Stimulated activated naive CD4-positive, alpha-beta T cell treated with Interleukin-2 at 50 U/mL for 16 hours (primary cell): ENCODE data around the gene PTGES.
"Not testable (repeated sequence)": the region's sequence is repeated elsewhere in the genome, so short reads cannot be mapped to it uniquely, and the experiment has no call there.

Experiments
- DNase-seq: peaks from one replicate; lab custom pipeline; 2025; lab: John Stamatoyannopoulos, UW

PTGES gene, protein sequence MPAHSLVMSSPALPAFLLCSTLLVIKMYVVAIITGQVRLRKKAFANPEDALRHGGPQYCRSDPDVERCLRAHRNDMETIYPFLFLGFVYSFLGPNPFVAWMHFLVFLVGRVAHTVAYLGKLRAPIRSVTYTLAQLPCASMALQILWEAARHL

DNA sequence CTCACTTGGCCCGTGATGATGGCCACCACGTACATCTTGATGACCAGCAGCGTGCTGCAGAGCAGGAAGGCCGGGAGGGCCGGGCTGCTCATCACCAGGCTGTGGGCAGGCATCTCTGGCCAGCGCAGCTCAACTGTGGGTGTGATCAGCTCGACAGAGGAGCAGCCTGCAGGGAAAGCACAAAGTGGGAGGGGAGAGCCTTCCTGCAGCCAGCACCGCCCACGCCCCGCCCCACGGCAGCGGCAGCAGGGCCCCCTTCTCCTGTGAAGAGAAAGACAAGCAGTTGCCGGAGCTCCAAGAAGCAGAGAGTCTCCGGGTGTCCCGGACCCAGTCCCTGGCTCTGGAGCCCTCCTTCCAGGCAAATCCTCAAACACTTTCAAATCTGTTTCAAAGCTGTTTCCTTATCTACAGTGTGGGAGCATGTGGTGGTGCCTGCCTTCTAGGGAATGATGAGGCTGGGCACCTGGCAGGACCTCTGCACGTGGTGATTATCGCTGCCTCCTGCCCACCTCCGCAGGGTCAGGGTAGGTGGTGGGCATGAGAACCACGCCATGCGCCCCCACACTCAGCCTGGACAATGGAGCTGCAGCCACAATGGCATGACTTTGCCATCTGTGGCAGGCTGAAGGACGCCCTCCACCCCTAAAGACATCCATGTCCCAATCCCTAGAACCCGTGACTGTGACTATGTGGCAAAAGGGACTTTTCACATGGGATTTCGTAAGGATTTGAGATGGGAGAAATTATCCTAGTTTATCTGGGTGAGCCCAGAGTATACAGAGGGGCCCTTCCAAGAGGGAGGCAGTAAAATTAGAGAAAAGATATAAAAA is at the start of gene PTGES:
Gene PTGES, minus strand, starts transcription at position 143 of the 830 bp plus-strand sequence. Its CDS starts 30 bp downstream, at position 113.
- DNase-seq, result no peak

DNA sequence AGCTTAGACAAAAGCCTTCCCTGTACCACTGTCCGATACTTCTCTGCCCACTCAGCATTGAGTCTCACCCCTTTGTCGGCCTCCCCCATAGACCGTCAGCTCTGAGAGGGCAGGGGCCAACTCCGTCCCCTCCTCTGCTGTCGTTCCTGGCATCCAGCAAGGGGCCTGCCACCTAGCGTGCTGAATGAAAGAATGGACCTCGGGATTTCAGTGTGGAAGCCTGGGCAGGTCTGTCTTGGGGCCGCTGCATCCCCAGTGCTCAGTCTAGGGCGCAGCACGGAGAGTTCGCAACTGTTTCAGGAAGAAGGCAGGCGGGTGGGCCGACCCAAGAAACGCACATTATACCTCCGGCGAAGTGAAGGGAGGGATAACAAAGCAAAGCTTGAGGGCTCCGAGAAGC is 48.7 kb upstream of the PTGES start:
- no peak for DNase-seq

DNA sequence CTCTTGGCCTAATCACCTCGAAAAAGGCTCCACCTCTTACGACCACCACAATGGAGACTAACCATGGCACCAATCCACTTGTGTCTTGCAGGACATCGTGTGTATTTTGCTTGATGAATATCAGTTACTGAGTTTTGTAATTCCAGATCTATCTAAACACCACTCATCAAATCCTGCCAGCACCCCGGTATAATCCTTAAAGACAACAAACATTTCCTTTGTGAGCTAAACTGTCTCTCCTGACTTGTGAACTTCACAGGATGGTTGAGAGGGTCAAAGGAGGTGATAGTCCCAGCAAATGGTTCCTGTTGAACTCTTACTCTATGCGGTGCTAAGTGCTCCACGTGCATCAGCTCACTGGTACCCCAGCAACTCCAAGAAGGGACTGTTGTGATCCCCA is 46.1 kb upstream of the PTGES start:
- DNase-seq, result no peak

DNA sequence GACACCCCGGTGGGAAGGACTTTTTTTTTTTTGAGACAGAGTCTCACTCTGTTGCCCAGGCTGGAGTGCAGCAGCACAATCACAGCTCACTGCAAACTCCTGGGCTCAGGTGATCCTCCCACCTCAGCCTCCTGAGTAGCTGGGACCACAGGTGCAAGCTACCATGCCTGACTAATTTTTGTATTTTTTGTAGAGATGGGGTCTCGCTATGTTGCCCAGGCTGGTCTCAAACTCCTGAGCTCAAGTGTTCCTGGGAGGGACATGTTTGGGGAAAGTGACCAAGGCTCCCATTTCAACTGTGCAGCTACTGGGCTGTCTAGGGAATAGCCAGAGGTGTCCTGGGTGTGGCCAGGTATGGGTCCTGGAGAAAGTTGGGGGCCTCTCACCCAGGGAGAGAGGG is 43.2 kb upstream of the PTGES start:
- DNase-seq, result not testable (repeated sequence)

DNA sequence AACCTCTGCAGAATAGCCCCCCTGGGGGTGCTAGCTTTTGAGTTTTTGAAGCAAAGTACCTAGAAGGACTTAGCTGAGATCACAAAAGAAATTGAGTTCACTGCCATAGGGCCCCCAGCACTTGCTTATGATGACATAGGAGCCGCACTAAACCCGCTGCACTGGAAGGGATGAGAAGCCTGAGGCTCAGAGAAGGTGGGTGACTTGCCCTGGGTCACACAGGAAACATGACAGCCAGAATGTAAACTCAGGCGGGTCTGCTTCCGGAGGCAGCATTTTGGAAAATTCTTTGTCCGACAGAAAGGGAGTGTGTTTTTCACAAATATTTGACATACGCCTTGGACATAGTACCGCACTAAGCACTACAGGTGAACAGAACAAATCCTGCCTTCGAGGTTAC is 41.7 kb upstream of the PTGES start:
- no peak for DNase-seq

DNA sequence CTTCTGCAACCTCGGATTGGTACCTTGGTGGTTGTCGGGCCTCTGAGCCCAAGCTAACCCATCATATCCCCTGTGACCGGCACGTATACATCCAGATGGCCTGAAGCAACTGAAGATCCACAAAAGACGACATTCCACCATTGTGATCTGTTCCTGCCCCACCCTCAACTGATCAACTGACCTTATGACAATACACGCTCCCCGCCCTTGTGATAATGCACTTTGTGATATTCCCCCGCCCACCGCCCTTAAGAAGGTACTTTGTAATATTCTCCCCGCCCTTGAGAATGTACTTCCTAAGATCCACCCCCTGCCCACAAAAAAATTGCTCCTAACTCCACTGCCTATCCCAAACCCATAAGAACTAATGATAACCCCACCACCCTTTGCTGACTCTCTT is 33.6 kb upstream of the PTGES start:
- no peak for DNase-seq

DNA sequence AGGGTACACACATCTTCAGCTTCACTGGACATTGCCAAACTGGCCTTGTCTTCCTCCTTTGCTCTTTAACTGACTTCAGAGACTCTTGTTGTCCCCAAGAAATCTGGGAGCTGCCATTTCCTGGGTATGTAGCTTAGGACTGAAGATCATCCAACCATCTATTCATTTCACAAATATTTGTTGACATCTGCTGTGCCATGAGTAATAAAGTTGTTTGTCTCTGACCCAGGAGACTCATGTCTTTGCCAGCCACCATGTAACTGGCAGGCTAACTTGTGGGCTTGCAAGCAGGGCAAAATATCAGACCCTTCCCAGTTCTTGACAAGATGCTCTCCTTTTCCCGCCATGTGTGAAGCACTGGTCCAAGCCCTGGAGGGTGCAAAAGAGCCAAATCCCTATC is 33.0 kb upstream of the PTGES start:
- no peak for DNase-seq

DNA sequence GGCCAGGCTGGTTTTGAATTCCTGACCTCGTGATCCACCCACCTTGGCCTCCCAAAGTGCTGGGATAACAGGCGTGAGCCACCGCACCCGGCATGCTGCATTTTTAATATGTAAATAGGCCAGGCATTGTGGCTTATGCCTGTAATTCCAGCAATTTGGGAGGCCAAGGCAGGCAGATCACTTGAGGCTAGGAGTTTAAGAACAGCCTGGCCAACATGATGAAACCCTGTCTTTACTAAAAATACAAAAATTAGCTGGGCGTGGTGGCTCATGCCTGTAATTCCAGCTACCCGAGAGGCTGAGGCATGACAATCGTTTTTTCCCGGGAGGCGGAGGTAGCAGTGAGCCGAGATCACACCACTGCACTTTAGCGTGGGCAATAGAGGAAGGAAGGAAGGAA is 32.1 kb upstream of the PTGES start:
- not testable (repeated sequence) for DNase-seq

DNA sequence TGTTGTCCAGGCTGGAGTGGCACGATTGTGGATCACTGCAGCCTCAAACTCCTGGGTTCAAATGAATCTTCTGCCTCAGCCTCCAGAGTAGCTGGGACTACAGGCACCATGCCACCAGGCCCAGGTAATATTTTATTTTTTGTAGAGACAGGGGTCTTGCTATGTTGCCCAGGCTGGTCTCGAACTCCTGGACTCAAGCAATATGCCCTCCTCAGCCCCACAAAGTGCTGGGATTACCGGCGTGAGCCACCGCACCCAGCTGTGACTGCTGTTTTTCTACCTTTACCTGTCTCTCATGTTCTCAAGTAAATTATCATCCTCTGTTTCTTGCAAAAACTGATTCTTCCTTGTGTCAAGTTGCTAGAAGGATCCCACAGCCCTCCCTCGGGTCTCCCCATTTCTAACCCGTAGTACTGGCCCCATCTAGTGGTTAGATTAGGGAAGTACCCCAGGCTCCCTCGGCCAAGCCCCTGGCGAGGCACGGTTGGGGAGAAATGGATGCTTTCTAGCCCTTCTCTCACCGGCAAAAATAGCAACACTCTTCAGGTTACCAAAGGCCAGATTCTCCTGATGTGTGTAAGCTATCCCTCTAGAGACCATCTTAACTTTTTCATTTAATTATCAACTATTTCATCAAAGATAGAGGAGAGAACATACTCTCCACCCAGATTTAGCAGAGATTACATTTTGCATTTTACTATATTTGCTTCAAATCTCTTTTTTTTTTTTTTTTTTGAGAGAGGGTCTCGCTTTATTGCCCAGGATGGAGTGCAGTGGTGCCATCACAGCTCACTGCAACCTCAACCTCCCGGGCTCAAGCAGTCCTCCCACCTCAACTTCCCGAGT is 30.9 kb upstream of the PTGES start:
- peak; percentile 59 for DNase-seq

DNA sequence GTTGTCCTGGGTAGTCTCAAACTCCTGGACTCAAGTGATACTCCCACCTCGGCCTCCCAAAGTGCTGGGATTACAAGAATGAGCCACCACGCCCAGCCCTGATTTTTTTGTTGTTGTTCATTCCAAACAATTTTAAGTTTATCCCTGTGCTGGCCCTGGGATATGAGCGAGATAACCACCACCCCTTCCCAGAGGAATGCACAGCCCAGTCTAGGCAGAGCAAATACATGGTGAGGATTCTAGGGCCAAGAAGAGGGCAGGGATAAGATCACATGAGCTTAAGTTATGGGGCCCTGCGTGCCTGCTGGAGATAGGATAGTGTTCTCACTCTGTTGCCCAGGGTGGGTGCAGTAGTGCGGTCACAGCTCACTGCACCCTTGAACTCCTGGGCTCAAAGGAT is 29.1 kb upstream of the PTGES start:
- DNase-seq, result no peak

DNA sequence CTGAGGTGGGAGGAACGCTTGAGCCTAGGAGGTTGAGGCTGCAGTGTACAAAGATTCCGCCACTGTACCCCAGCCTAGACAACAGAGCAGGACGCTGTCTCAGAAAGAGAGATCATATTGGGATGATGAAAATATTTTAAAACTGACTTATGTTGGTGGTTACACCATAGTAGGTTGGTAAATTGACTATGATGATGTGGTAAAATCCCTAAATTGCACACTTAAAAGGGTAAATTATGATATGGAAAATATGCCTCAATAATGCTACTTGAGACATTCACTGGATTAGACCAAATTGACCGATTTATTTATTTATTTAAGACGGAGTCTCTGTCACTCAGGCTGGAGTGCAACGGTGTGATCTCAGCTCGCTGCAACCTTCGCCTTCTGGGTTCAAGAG is 28.3 kb upstream of the PTGES start:
- DNase-seq, result no peak

DNA sequence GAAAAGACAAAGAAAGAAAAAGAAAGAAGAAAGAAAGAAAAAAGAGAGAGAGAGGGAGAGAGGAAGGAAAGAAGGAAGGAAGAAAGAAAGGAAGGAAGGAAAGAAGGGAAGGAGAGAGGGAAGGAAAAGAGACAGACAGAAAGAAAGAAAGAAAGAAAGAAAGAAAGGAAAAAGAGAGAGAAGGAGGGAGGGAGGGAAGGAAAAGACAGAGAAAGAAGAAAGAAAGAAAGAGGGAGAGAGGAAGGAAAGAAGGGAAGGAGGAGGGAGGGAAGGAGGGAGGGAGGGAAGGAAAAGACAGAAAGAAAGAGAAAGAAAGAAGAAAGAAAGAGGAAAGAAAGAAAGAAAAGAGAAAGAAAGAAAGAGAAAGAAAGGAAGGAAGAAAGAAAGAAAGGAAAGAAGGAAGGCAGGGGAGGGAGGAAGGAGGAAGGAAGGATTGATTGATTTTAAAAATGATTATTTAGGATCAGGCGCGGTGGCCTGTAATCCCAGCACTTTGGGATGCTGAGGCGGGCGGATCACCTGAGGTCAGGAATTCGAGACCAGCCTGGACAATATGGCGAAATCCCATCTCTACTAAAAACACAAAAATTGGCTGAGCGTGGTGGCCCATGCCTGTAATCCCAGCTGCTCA is 26.8 kb upstream of the PTGES start:
- DNase-seq, result no peak

DNA sequence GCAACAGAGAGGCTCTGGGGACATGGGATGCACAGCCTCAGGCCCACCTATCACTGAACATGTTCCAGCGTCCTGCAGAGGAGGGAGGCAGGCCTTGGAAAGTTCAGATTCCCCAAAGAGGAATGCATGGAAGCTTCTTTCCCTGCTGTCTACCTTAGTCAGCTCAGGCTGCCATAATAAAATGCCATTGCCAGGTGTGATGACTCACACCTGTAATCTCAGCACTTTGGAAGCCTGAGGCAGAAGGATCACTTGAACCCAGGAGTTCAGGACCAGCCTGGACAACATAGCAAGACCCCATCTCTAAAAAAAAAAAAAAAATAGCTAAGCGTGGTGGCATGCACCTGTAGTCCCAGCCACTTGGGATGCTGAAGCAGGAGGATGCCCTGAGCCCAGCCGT is 25.6 kb upstream of the PTGES start:
- DNase-seq, result no peak

DNA sequence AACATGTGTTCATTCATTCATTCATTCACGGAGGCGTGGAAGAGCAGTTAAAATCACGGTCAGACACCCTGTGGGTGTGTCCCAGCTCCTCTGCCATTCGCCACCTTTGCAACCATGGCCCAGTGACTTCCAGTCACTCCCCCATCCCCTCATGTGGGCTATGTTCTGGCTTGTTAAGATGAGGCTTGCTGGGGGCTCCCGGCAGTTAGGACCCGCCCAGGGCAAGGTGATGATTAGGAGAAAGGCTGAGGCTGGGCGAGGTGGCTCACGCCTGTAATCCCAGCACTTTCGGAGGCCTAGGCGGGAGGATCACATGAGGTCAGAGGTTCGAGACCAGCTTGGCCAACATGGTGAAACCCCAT is 24.9 kb upstream of the PTGES start:
- no peak for DNase-seq

DNA sequence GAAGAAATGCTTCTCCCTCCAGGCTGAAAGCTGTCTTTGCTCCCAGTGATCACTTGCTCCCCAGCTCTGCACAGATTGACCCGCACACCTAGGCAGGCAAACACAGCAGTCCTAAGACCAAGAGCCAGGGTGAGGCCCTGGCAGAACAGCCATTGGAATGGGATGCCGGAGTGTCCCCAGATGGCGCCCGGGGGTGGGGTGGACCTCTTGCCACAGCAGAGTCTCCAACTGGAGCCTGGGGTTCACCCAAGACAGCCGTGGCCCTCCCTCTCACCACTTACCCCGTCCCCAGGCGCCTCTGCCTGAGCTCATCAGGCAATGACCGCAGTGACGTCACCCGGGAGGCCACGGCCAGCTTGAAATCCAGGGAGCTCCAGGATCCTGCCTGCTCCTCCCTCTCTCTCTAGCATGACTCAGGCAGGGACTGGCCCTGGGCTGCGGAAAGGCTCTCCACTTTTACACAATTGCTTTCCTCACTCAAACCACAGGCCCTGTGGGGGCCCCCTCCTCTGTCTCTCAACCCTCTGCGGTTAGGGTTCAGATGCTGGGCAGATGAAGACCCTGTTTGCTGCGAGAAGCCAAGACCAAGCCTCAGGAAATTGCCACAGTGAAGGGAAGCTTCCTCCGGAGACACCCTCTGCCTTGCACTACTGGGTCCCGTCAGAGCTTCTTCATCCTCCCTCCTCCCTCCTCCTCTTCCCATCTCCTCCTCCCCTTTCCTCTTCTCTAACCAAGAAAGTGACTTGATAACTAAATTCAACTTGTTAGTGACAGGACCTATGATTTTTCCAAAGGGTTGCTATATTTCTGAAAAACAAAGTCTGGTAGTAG is 24.3 kb upstream of the PTGES start:
- DNase-seq, result peak; percentile 10

DNA sequence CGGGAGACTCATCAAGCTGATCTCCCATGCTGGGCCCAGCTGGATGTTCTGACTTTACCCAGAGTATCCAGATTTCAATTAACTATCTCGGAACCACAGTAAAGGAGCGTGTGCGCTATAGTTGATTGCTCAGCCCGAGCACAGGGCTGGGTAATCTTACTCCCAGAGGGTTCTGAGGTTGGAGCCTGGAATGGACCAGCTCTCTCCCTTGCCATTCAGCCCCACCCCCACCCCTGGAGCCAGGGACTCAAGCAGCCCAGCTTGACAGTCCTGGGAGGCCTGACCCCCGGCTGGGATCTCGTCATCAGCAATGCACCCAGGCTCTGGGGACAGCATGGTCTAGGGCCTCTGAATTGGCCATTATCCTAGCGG is 23.7 kb upstream of the PTGES start:
- no peak for DNase-seq

DNA sequence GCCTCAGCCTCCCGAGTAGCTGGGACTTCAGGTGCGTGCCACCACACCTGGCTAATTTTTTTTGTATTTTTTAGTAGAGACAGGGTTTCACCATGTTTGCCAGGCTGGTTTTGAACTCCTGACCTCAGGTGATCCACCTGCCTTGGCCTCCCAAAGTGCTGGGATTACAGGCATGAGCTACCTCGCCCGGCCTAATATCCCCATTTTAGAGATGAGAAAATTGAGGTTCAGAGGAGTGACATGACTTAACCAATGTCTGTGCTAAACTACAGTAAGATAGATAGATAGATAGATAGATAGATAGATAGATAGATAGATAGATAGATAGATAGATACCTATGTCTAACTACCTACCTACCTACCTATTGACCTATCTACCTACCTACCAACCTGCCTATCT is 23.3 kb upstream of the PTGES start:
- not testable (repeated sequence) for DNase-seq

DNA sequence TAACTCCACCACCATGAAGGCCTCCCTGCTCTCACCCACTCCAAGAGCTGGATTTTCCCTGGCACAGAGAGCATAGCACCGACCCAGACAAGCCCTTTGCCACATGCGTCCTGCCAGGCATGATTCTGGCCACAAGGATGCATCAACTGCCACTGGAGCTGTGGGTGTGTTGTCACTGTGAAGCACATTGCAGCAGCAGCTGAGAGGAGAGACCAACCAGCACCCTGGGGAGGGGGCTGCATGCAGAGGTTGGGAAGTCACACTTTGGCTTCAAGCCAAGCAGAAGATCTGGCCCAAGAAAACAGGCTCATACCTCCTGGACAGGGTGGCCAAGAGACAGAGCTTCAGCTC is 22.6 kb upstream of the PTGES start:
- DNase-seq, result no peak

DNA sequence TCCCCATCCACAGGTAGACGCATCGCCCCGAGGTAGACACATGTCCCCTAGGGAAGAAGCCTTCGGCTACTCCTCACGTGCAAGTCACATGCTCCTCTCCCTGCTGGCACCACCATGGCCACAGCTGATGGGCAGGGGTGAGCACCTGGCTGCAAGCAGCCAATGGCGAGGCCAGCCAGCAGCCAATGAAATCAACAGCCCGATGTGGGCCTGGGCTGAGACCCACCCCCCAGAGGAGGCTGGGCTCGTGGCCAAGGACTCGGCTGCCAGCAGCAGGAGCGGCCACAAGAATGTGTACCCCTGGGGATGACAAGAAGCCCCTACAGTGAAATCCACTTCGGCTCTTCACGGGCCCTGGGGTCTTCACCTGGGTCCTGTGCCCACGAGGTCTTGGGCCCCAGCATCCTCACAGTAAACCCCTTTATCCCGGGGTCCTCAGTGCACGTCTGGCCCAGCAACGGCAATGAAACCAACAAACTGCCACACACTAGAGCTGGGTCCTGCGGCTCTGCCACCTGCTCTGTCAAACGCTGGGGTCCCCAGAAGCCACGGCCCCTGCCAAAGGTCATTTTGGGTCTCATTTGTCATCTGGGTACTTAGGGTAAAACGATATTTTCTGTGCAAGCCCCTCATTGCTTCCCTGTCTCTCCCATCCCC is 22.1 kb upstream of the PTGES start:
- DNase-seq, result no peak

DNA sequence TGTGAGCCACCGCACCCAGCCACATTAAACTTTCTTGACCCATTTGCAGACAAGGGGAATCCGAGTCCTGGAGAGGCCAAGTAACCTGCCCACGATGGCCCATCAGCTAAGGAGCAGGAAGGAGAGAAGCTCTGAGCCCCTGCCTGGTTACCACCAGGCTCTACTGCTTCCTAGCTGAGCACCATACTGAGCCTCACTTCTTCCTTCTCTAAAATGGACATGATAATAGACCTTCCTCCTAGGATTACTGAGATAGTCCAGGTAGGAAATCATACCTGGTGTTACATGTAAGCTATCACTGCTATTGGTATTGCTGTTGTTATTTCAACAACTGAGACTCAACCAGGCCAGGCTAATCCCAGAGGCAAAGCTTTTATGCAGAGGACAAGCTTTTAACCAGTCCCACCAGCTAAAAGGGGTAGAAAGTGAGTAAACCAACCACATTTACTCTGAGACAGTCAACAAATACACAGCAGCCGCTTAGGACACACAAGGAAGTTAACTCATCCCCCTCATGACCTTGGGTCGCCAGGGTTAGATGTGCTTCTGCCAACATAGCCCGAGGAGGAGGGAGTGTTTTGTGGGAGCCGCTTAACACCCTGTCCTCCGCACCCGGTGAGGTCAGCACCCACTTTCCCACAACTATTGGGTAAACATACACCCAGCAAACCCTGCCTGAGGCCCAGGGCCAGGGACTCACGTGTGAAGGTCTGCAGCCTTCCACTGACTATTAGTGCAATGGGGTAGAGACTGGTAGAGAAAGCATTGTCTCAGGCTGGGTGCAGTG is 20.6 kb upstream of the PTGES start:
- DNase-seq, result no peak
